GM23248 (cell line): ENCODE measurements around the gene B3GAT3. TPM values are rescaled to one million over a fixed set of nuclear protein-coding genes. Genes with fewer than 3 reads are reported as not detected.

ENCODE experiments used
- DNase-seq: peaks from one replicate; pipeline ENCODE4 v3.0.0-alpha.2; 2015
- H2AFZ ChIP-seq: fragments of 200-600 bp; sonication (generic); 2 replicates; pipeline ENCODE4 v1.6.1; 2016; ENCODE audit warnings: antibody characterized with exemption
- H3F3A ChIP-seq: fragments of 200-600 bp; sonication (generic); 2 replicates; pipeline ENCODE4 v1.6.1; 2016; ENCODE audit warnings: mild to moderate bottlenecking, antibody characterized with exemption, mixed run types; ENCODE audit not compliant: insufficient read depth
- H3K27ac ChIP-seq: fragments of 200-600 bp; sonication (generic); 2 replicates; pipeline ENCODE4 v1.5.1; 2016; ENCODE audit warnings: mild to moderate bottlenecking
- H3K27me3 ChIP-seq: fragments of 200-600 bp; sonication (generic); replicated peaks from 2 replicates; pipeline ENCODE4 v1.6.1; 2016; ENCODE audit warnings: mild to moderate bottlenecking; ENCODE audit not compliant: insufficient read depth
- H3K36me3 ChIP-seq: fragments of 200-600 bp; sonication (generic); 2 replicates; pipeline ENCODE4 v1.6.1; 2016; ENCODE audit warnings: low read depth, mild to moderate bottlenecking
- H3K4me1 ChIP-seq: fragments of 200-600 bp; sonication (generic); 2 replicates; pipeline ENCODE4 v1.6.1; 2016; ENCODE audit warnings: mild to moderate bottlenecking; ENCODE audit not compliant: insufficient read depth
- H3K4me2 ChIP-seq: fragments of 200-600 bp; sonication (generic); one replicate; pipeline ENCODE4 v1.6.1; 2016; ENCODE audit warnings: mild to moderate bottlenecking; ENCODE audit not compliant: unreplicated experiment
- H3K4me3 ChIP-seq: fragments of 200-600 bp; sonication (generic); 2 replicates; pipeline ENCODE4 v1.5.1; 2016; ENCODE audit warnings: mild to moderate bottlenecking
- H3K79me2 ChIP-seq: fragments of 200-600 bp; sonication (generic); 2 replicates; pipeline ENCODE4 v1.6.1; 2016; ENCODE audit warnings: mild to moderate bottlenecking; ENCODE audit not compliant: insufficient read depth
- H3K9ac ChIP-seq: fragments of 200-600 bp; sonication (generic); 2 replicates; pipeline ENCODE4 v1.6.1; 2016; ENCODE audit warnings: mild to moderate bottlenecking
- H3K9me2 ChIP-seq: fragments of 200-600 bp; sonication (generic); 2 replicates; pipeline ENCODE4 v1.6.1; 2016; ENCODE audit warnings: mixed run types, mild to moderate bottlenecking, moderate library complexity; ENCODE audit not compliant: insufficient read depth
- H3K9me3 ChIP-seq: fragments of 200-600 bp; sonication (generic); one replicate; pipeline ENCODE4 v1.6.1; 2017; ENCODE audit warnings: low read depth
- H4K20me1 ChIP-seq: fragments of 200-600 bp; sonication (generic); 2 replicates; pipeline ENCODE4 v1.6.0; 2016; ENCODE audit not compliant: insufficient read depth
- EZH2 ChIP-seq: fragments of 200-600 bp; sonication (generic); IDR thresholded peaks from 2 replicates; pipeline ENCODE4 v1.6.1; 2018; ENCODE audit warnings: antibody characterized with exemption, mild to moderate bottlenecking; ENCODE audit not compliant: insufficient read depth, poor library complexity, severe bottlenecking
- EZH2phosphoT487 ChIP-seq: fragments of 200-600 bp; sonication (generic); IDR thresholded peaks from 2 replicates; pipeline ENCODE4 v1.6.1; 2018; ENCODE audit warnings: antibody characterized with exemption, moderate library complexity, mild to moderate bottlenecking, low read depth; ENCODE audit not compliant: insufficient read depth
- whole genome bisulfite sequencing, 2 experiments: methylation state at CpG; one replicate each; pipeline ENCODE4 v1.1.6; 2015 to 2017; ENCODE audit warnings: low lambda C conversion rate in 2 of 2, low coverage in 1 of 2; ENCODE audit errors: missing lambda C conversion rate in 2 of 2; 5-methylcytosine and 5-hydroxymethylcytosine counted together
- in situ Hi-C: fragments of 300-500 bp; cut with MboI; formaldehyde crosslinking; loops from 2 replicates; pipeline ENCODE4 v1.15.0; 2020
- polyA plus RNA-seq: library from polyadenylated mRNA; unstranded; fragments of >200 nt; fragmentation: Nextera tagmentation; extraction: Ambion mirVana; gene quantifications from 2 replicates; pipeline ENCODE4 v1.2.1, GENCODE V29; 2016
- total RNA-seq: library from RNA; depleted of rRNA; stranded (reverse); fragments of >200 nt; shearing (Covaris generic); gene quantifications from 2 replicates; pipeline ENCODE4 v1.2.3, GENCODE V29; 2014

The B3GAT3 gene
- total and polyA plus RNA-seq, 2 experiments from 2014 or later = 35.6 to 44.2 TPM

GRCh38 chr11:62607714-62608113 lies 14.1 kb downstream of the B3GAT3 start:
- peaks cover 5% of the 10 kb centered on the region; the same call in 1 of the 2 replicates for H3K4me1 ChIP-seq
- DNase-seq = no peak
- H3K79me2 ChIP-seq = peaks cover 30% of the 10 kb centered on the region
- H4K20me1 ChIP-seq = no peaks in the 10 kb centered on the region
- H3K36me3 ChIP-seq = peaks cover 4% of the 10 kb centered on the region; the same call in 1 of the 2 replicates
- peaks cover 10% of the 10 kb centered on the region for H3F3A ChIP-seq
- no peak overlapping the region for H3K9ac ChIP-seq
- no peak overlapping the region for H3K4me2 ChIP-seq
- no peak overlapping the region for H3K27ac ChIP-seq
- in situ Hi-C loops = no loop called here
- TF ChIP-seq EZH2phosphoT487 (no peak), EZH2 (no peak)
- no peaks in the 10 kb centered on the region for H3K9me2 ChIP-seq
- H2AFZ ChIP-seq = no peak overlapping the region
- H3K27me3 ChIP-seq = no peaks in the 10 kb centered on the region
- no peaks in the 10 kb centered on the region for H3K9me3 ChIP-seq
- WGBS, 2 experiments = 80 to 93% methylated on average over 4 of the region's 4 CpGs
- no peak overlapping the region for H3K4me3 ChIP-seq

GRCh38 chr11:62605902-62606301 lies 15.9 kb downstream of the B3GAT3 start:
- Histone ChIP-seq H4K20me1 (no peaks in the 10 kb centered on the region), H3K9me3 (no peaks in the 10 kb centered on the region), H2AFZ (no peak overlapping the region), H3K4me1 (peaks cover under 1% of the 10 kb centered on the region; the same call in 1 of the 2 replicates), H3K9ac (no peak overlapping the region), H3K4me2 (no peak overlapping the region), H3K27ac (no peak overlapping the region), H3F3A (peaks cover 10% of the 10 kb centered on the region), H3K27me3 (no peaks in the 10 kb centered on the region), H3K79me2 (peaks cover 28% of the 10 kb centered on the region), H3K4me3 (no peak overlapping the region), H3K36me3 (peaks cover 4% of the 10 kb centered on the region; the same call in 1 of the 2 replicates), H3K9me2 (no peaks in the 10 kb centered on the region)
- in situ Hi-C loops = no loop called here
- 94 to 96% methylated on average over 13 to 15 of the region's 15 CpGs for WGBS, 2 experiments
- no peak for TF ChIP-seq EZH2phosphoT487
- TF ChIP-seq EZH2 = no peak
- DNase-seq = no peak

GRCh38 chr11:62605467-62605866 lies 16.3 kb downstream of the B3GAT3 start:
- H3K36me3 ChIP-seq = peaks cover 4% of the 10 kb centered on the region; the same call in 1 of the 2 replicates
- in situ Hi-C loops = no loop called here
- no peak overlapping the region for H3K4me3 ChIP-seq
- peaks cover 13% of the 10 kb centered on the region for H3F3A ChIP-seq
- DNase-seq = no peak
- no peaks in the 10 kb centered on the region for H4K20me1 ChIP-seq
- H3K9me3 ChIP-seq = no peaks in the 10 kb centered on the region
- no peak overlapping the region for H2AFZ ChIP-seq
- H3K9me2 ChIP-seq = no peaks in the 10 kb centered on the region
- peaks cover under 1% of the 10 kb centered on the region; the same call in 1 of the 2 replicates for H3K4me1 ChIP-seq
- H3K27me3 ChIP-seq = no peaks in the 10 kb centered on the region
- H3K9ac ChIP-seq = no peak overlapping the region
- TF ChIP-seq EZH2phosphoT487 (no peak), EZH2 (no peak)
- WGBS, 2 experiments = 90 to 93% methylated on average over 5 to 6 of the region's 6 CpGs
- no peak overlapping the region for H3K27ac ChIP-seq
- no peak overlapping the region for H3K4me2 ChIP-seq
- peaks cover 28% of the 10 kb centered on the region for H3K79me2 ChIP-seq

- Histone ChIP-seq H2AFZ (no peak overlapping the region), H3K36me3 (peaks cover 8% of the 10 kb centered on the region; the same call in 1 of the 2 replicates)
These were observed 17.2 kb downstream of the B3GAT3 start for GRCh38 chr11:62604460-62605120.

More at GRCh38 chr11:62604460-62605120, 17.2 kb downstream of the B3GAT3 start:
- Histone ChIP-seq H3K4me3 (no peak overlapping the region), H3K27me3 (no peaks in the 10 kb centered on the region), H3F3A (peaks cover 20% of the 10 kb centered on the region), H3K9ac (no peak overlapping the region), H3K9me2 (no peaks in the 10 kb centered on the region), H3K4me1 (peaks cover 9% of the 10 kb centered on the region), H3K9me3 (no peaks in the 10 kb centered on the region), H3K79me2 (peaks cover 28% of the 10 kb centered on the region), H3K4me2 (no peak overlapping the region), H3K27ac (no peak overlapping the region), H4K20me1 (no peaks in the 10 kb centered on the region)
- TF ChIP-seq EZH2phosphoT487 = no peak
- TF ChIP-seq EZH2 = no peak
- WGBS, 2 experiments = 90 to 92% methylated on average over 13 of the region's 13 CpGs
- in situ Hi-C loops = no loop called here
- no peak for DNase-seq
